Neural cell (in vitro differentiated cells): ENCODE measurements around the gene DCAF11. TPM values are rescaled to one million over a fixed set of nuclear protein-coding genes. Genes with fewer than 3 reads are reported as not detected.

Source experiments
- H2AFZ ChIP-seq: fragments of 200-600, 300-800 bp; sonication (generic), shearing (Covaris generic); 2 replicates; pipeline ENCODE4 v1.6.0; 2014; ENCODE audit warnings: low read depth, mild to moderate bottlenecking, antibody characterized with exemption, low read length, moderate library complexity
- H3F3A ChIP-seq: fragments of 200-600 bp; shearing (Covaris generic); 2 replicates; pipeline ENCODE4 v1.6.1; 2016; ENCODE audit warnings: mild to moderate bottlenecking, moderate library complexity, mixed read lengths, antibody characterized with exemption, low read length; ENCODE audit not compliant: insufficient read depth, poor library complexity, severe bottlenecking
- H3K27ac ChIP-seq: fragments of 200-600, 300-800 bp; sonication (generic), shearing (Covaris generic); 2 replicates; pipeline ENCODE4 v1.5.1; 2014; ENCODE audit warnings: mild to moderate bottlenecking, low read length, moderate library complexity
- H3K27me3 ChIP-seq: fragments of 300-800, 200-600 bp; sonication (generic), shearing (Covaris generic); 2 replicates; pipeline ENCODE4 v1.6.0; 2014; ENCODE audit warnings: mild to moderate bottlenecking, low read depth, low read length, moderate library complexity; ENCODE audit not compliant: insufficient read depth
- H3K36me3 ChIP-seq: fragments of 300-800, 200-600 bp; sonication (generic), shearing (Covaris generic); 2 replicates; pipeline ENCODE4 v1.5.1; 2014; ENCODE audit warnings: mild to moderate bottlenecking, antibody characterized with exemption, low read length, moderate library complexity; ENCODE audit not compliant: insufficient read depth
- H3K4me2 ChIP-seq: fragments of 300-800, 200-600 bp; sonication (generic), shearing (Covaris generic); 2 replicates; pipeline ENCODE4 v1.6.0; 2014; ENCODE audit warnings: mild to moderate bottlenecking, low read length
- H3K4me3 ChIP-seq: fragments of 300-800, 200-600 bp; sonication (generic), shearing (Covaris generic); 2 replicates; pipeline ENCODE4 v1.5.1; 2014; ENCODE audit warnings: mild to moderate bottlenecking, low read length, moderate library complexity
- H3K79me2 ChIP-seq: fragments of 200-600 bp; shearing (Covaris generic); replicated peaks from 2 replicates; pipeline ENCODE4 v1.6.0; 2014; ENCODE audit warnings: mild to moderate bottlenecking, low read length, moderate library complexity; ENCODE audit not compliant: insufficient read depth
- H3K9ac ChIP-seq: fragments of 300-800, 200-600 bp; sonication (generic), shearing (Covaris generic); 2 replicates; pipeline ENCODE4 v1.6.1; 2016; ENCODE audit warnings: mild to moderate bottlenecking, low read length, mixed read lengths
- H3K9me2 ChIP-seq: fragments of 200-600 bp; shearing (Covaris generic); 2 replicates; pipeline ENCODE4 v1.6.1; 2016; ENCODE audit warnings: mild to moderate bottlenecking, low read length, mixed read lengths; ENCODE audit not compliant: insufficient read depth
- H3K9me3 ChIP-seq: fragments of 200-600, 300-800 bp; sonication (generic), shearing (Covaris generic); 2 replicates; pipeline ENCODE4 v1.6.1; 2016; ENCODE audit warnings: mild to moderate bottlenecking, mixed run types, low read length, moderate library complexity, mixed read lengths
- H4K20me1 ChIP-seq: fragments of 200-600 bp; shearing (Covaris generic); 2 replicates; pipeline ENCODE4 v1.6.1; 2016; ENCODE audit warnings: mild to moderate bottlenecking, mixed run types; ENCODE audit not compliant: insufficient read depth
- CTCF ChIP-seq: fragments of 450-650 bp; IDR thresholded peaks from 2 replicates; pipeline ENCODE4 v1.5.1; 2014; ENCODE audit warnings: antibody characterized with exemption, mild to moderate bottlenecking, moderate library complexity; ENCODE audit not compliant: poor library complexity, severe bottlenecking
- EP300 ChIP-seq: fragments of 450-650 bp; conservative IDR thresholded peaks from 2 replicates; pipeline ENCODE4 v1.6.1; 2014; ENCODE audit warnings: antibody characterized with exemption, mild to moderate bottlenecking, moderate library complexity; ENCODE audit not compliant: poor library complexity, severe bottlenecking
- EZH2 ChIP-seq: fragments of 200-600, 300-800 bp; shearing (Covaris generic), sonication (generic); IDR thresholded peaks from 2 replicates; pipeline ENCODE4 v1.6.1; 2014; ENCODE audit warnings: antibody characterized with exemption, low read length, borderline replicate concordance, mild to moderate bottlenecking; ENCODE audit not compliant: insufficient read depth, poor library complexity, severe bottlenecking
- MXI1 ChIP-seq: fragments of 450-650 bp; conservative IDR thresholded peaks from 2 replicates; pipeline ENCODE4 v1.6.1; 2014; ENCODE audit warnings: antibody characterized with exemption, mild to moderate bottlenecking; ENCODE audit not compliant: poor library complexity, severe bottlenecking
- POLR2AphosphoS5 ChIP-seq: IDR thresholded peaks from 2 replicates; pipeline ENCODE4 v1.6.1; 2012
- RAD21 ChIP-seq: fragments of 450-650 bp; conservative IDR thresholded peaks from 2 replicates; pipeline ENCODE4 v1.6.1; 2014; ENCODE audit warnings: antibody characterized with exemption, mild to moderate bottlenecking, moderate library complexity
- REST ChIP-seq: IDR thresholded peaks from 2 replicates; pipeline ENCODE4 v1.6.1; 2012; ENCODE audit warnings: borderline replicate concordance
- SMC3 ChIP-seq: fragments of 450-650 bp; conservative IDR thresholded peaks from 2 replicates; pipeline ENCODE4 v1.6.1; 2014; ENCODE audit warnings: antibody characterized with exemption, mild to moderate bottlenecking, moderate library complexity; ENCODE audit not compliant: poor library complexity
- TAF1 ChIP-seq: IDR thresholded peaks from 2 replicates; pipeline ENCODE4 v1.6.1; 2012; ENCODE audit warnings: low read depth
- polyA plus RNA-seq: library from polyadenylated mRNA; depleted of rRNA; stranded (reverse); fragments of >200 nt; gene quantifications from 2 replicates; pipeline ENCODE4 v1.2.3, GENCODE V29; 2014

The DCAF11 gene
- polyA plus RNA-seq, 1 donor from 2014 or later: 74.5 TPM

- Histone ChIP-seq H3K36me3 (no peaks in the 10 kb centered on the region), H3K27ac (no peak overlapping the region), H4K20me1 (no peaks in the 10 kb centered on the region), H3K4me2 (no peak overlapping the region), H3F3A (no peaks in the 10 kb centered on the region), H3K9me2 (no peaks in the 10 kb centered on the region), H3K9me3 (no peaks in the 10 kb centered on the region), H3K79me2 (no peaks in the 10 kb centered on the region), H3K4me3 (no peak overlapping the region), H3K27me3 (peaks cover 16% of the 10 kb centered on the region), H2AFZ (no peak overlapping the region), H3K9ac (no peak overlapping the region)
- TF ChIP-seq TAF1 (no peak), SMC3 (no peak), REST (no peak), POLR2AphosphoS5 (no peak), RAD21 (no peak), EZH2 (no peak), MXI1 (no peak), CTCF (no peak)
Measured at GRCh38 chr14:24092505-24093206, 21.9 kb upstream of the DCAF11 start.

DNA sequence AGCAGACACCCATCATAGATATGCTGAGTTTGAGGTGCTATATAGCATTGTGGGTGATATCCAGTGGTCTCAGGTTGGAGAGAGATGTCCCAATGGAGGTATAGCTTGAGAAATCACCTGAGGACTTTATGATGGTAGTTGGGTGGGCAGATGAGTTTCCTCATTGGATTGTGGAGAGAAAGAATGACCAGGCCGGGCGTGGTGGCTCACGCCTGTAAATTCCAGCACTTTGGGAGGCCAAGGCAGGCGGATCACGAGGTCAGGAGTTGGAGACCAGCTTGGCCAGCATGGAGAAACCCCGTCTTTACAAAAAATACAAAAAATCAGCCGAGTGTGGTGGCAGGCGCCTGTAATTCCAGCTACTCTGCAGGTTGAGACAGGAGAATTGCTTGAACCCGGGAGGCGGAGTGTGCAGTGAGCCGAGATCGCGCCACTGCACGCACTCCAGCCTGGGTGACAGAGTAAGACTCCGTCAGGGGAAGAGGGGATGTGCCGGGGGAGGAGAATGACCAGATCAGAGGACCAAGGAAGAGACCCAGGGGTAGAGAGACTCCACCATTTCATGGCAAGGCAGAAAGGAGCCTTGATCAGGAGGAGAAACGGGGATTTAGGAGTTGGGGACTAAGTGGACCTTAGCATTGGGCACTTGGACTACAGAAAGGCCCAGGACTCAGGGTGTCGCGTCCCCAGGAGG is 21.2 kb upstream of the DCAF11 start:
- no peaks in the 10 kb centered on the region for H3K9me3 ChIP-seq
- no peaks in the 10 kb centered on the region for H3K79me2 ChIP-seq
- no peak for TF ChIP-seq RAD21
- no peak for TF ChIP-seq CTCF
- no peak for TF ChIP-seq POLR2AphosphoS5
- TF ChIP-seq MXI1: no peak
- TF ChIP-seq EP300: no peak
- TF ChIP-seq TAF1: no peak
- TF ChIP-seq REST: no peak
- TF ChIP-seq SMC3: no peak
- no peak for TF ChIP-seq EZH2
- H3K4me2 ChIP-seq: no peak overlapping the region
- H2AFZ ChIP-seq: no peak overlapping the region
- H3K9me2 ChIP-seq: no peaks in the 10 kb centered on the region
- H3K27me3 ChIP-seq: peaks cover 16% of the 10 kb centered on the region
- peak overlapping the region; percentile 73 for H3K4me3 ChIP-seq
- no peak overlapping the region for H3K27ac ChIP-seq
- no peak overlapping the region for H3K9ac ChIP-seq
- no peaks in the 10 kb centered on the region for H3K36me3 ChIP-seq
- no peaks in the 10 kb centered on the region for H4K20me1 ChIP-seq
- no peaks in the 10 kb centered on the region for H3F3A ChIP-seq
